H1 (cell line): ENCODE results near the gene RAB36. TPM values are rescaled to one million over a fixed set of nuclear protein-coding genes. Genes with fewer than 3 reads are reported as not detected.

Source experiments
- CBX5 ChIP-seq: fragments of 300-800, 300-1000 bp; sonication (generic); IDR thresholded peaks from 2 replicates; pipeline ENCODE4 v1.7.1; 2016; ENCODE audit warnings: antibody characterized with exemption, low read length, low read depth
- CTCF ChIP-seq, 3 experiments: IDR thresholded peaks; 1 replicate in 2 of 3; 2 replicates in 1 of 3; pipeline versions ENCODE4 v1.5.1 to v1.6.1; 2011; ENCODE audit warnings: low read length in 3 of 3, mild to moderate bottlenecking in 3 of 3, inconsistent platforms in 2 of 3, low read depth in 1 of 3, moderate library complexity in 1 of 3; ENCODE audit not compliant: insufficient read depth in 1 of 3; ENCODE audit errors: control extremely low read depth in 1 of 3
- HDAC6 ChIP-seq: IDR thresholded peaks from one replicate; pipeline ENCODE4 v1.7.1; 2012; ENCODE audit warnings: low read depth, mild to moderate bottlenecking, inconsistent platforms, low read length, moderate library complexity
- KDM1A ChIP-seq: fragments of 200-600, 300-600 bp; sonication (generic); IDR thresholded peaks from 2 replicates; pipeline ENCODE4 v1.7.1; 2016; ENCODE audit warnings: mild to moderate bottlenecking, low read length, borderline replicate concordance
- MAFK ChIP-seq: IDR thresholded peaks from 2 replicates; pipeline ENCODE4 v1.6.1; 2012; ENCODE audit warnings: low read depth, mild to moderate bottlenecking, improper control_type of control experiment, low read length
- POLR2AphosphoS5 ChIP-seq: IDR thresholded peaks from 2 replicates; pipeline ENCODE4 v1.6.1; 2011; ENCODE audit warnings: low read depth, low read length
- POU5F1 ChIP-seq: IDR thresholded peaks from 2 replicates; pipeline ENCODE4 v1.6.1; 2011; ENCODE audit warnings: low read depth, mild to moderate bottlenecking, low read length, moderate library complexity
- RXRA ChIP-seq: IDR thresholded peaks from 2 replicates; pipeline ENCODE4 v1.6.1; 2011; ENCODE audit warnings: low read depth, mild to moderate bottlenecking, low read length, moderate library complexity; ENCODE audit not compliant: insufficient read depth
- TCF12 ChIP-seq: IDR thresholded peaks from 2 replicates; pipeline ENCODE4 v1.6.1; 2011; ENCODE audit warnings: low read depth, mild to moderate bottlenecking, low read length
- polyA plus RNA-seq, 7 experiments: library from polyadenylated mRNA; depleted of rRNA in 3 of 7; stranded (reverse) in 5 of 7; unstranded in 2 of 7; fragments of >200 nt in 5 of 7; fragments of 200-250 nt in 2 of 7; gene quantifications; 1 replicate in 5 of 7; 2 replicates in 1 of 7; 4 replicates in 1 of 7; pipeline versions ENCODE4 v1.2.1 to v1.2.3, GENCODE V29; 2011 to 2013; ENCODE audit warnings: missing spikeins in 2 of 7, mixed read lengths in 2 of 7
- total RNA-seq: library from RNA; stranded (reverse); fragmentation: NEBNext Ultra II Directional; extraction: Animal tissue kit (Norgen Biotek cat#: 25700); gene quantifications from 2 replicates; pipeline ENCODE4 v1.2.1, GENCODE V29; 2021
- TF ChIP-seq, protein P1 (sequence below): fragments of 300-600 bp; sonication (generic); IDR thresholded peaks from 2 replicates; pipeline ENCODE4 v1.7.1; 2012; ENCODE audit warnings: low read length, moderate library complexity, mild to moderate bottlenecking, inconsistent platforms; ENCODE audit not compliant: insufficient replicate concordance

RAB36 gene
- total and polyA plus RNA-seq, 2 of the 8 experiments (the other 6 are each of a cell fraction or from before 2014, with no cell fraction given), result 1.0 to 1.5 TPM

GRCh38 chr22:23127788-23128187, 17.5 kb upstream of the RAB36 start (continued):
- TF ChIP-seq, protein P1, sequence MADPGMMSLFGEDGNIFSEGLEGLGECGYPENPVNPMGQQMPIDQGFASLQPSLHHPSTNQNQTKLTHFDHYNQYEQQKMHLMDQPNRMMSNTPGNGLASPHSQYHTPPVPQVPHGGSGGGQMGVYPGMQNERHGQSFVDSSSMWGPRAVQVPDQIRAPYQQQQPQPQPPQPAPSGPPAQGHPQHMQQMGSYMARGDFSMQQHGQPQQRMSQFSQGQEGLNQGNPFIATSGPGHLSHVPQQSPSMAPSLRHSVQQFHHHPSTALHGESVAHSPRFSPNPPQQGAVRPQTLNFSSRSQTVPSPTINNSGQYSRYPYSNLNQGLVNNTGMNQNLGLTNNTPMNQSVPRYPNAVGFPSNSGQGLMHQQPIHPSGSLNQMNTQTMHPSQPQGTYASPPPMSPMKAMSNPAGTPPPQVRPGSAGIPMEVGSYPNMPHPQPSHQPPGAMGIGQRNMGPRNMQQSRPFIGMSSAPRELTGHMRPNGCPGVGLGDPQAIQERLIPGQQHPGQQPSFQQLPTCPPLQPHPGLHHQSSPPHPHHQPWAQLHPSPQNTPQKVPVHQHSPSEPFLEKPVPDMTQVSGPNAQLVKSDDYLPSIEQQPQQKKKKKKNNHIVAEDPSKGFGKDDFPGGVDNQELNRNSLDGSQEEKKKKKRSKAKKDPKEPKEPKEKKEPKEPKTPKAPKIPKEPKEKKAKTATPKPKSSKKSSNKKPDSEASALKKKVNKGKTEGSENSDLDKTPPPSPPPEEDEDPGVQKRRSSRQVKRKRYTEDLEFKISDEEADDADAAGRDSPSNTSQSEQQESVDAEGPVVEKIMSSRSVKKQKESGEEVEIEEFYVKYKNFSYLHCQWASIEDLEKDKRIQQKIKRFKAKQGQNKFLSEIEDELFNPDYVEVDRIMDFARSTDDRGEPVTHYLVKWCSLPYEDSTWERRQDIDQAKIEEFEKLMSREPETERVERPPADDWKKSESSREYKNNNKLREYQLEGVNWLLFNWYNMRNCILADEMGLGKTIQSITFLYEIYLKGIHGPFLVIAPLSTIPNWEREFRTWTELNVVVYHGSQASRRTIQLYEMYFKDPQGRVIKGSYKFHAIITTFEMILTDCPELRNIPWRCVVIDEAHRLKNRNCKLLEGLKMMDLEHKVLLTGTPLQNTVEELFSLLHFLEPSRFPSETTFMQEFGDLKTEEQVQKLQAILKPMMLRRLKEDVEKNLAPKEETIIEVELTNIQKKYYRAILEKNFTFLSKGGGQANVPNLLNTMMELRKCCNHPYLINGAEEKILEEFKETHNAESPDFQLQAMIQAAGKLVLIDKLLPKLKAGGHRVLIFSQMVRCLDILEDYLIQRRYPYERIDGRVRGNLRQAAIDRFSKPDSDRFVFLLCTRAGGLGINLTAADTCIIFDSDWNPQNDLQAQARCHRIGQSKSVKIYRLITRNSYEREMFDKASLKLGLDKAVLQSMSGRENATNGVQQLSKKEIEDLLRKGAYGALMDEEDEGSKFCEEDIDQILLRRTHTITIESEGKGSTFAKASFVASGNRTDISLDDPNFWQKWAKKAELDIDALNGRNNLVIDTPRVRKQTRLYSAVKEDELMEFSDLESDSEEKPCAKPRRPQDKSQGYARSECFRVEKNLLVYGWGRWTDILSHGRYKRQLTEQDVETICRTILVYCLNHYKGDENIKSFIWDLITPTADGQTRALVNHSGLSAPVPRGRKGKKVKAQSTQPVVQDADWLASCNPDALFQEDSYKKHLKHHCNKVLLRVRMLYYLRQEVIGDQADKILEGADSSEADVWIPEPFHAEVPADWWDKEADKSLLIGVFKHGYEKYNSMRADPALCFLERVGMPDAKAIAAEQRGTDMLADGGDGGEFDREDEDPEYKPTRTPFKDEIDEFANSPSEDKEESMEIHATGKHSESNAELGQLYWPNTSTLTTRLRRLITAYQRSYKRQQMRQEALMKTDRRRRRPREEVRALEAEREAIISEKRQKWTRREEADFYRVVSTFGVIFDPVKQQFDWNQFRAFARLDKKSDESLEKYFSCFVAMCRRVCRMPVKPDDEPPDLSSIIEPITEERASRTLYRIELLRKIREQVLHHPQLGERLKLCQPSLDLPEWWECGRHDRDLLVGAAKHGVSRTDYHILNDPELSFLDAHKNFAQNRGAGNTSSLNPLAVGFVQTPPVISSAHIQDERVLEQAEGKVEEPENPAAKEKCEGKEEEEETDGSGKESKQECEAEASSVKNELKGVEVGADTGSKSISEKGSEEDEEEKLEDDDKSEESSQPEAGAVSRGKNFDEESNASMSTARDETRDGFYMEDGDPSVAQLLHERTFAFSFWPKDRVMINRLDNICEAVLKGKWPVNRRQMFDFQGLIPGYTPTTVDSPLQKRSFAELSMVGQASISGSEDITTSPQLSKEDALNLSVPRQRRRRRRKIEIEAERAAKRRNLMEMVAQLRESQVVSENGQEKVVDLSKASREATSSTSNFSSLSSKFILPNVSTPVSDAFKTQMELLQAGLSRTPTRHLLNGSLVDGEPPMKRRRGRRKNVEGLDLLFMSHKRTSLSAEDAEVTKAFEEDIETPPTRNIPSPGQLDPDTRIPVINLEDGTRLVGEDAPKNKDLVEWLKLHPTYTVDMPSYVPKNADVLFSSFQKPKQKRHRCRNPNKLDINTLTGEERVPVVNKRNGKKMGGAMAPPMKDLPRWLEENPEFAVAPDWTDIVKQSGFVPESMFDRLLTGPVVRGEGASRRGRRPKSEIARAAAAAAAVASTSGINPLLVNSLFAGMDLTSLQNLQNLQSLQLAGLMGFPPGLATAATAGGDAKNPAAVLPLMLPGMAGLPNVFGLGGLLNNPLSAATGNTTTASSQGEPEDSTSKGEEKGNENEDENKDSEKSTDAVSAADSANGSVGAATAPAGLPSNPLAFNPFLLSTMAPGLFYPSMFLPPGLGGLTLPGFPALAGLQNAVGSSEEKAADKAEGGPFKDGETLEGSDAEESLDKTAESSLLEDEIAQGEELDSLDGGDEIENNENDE, result no peak
- no peak for TF ChIP-seq POU5F1
- no peak for TF ChIP-seq HDAC6
- no peak for TF ChIP-seq CTCF (IDR thresholded peaks at IDR 0.05; ENCODE audit: control extremely low read depth in 1 of 3, insufficient read depth in 1 of 3, low read depth in 1 of 3, low read length in 3 of 3)
- no peak for TF ChIP-seq KDM1A
- TF ChIP-seq POLR2AphosphoS5, result no peak
- no peak for TF ChIP-seq RXRA
- TF ChIP-seq TCF12, result no peak
- no peak for TF ChIP-seq MAFK
- TF ChIP-seq CBX5, result no peak
